NCI-H2107 treated with DMSO at 0.1 percent for 48 hours (cell line): ENCODE measurements around the gene MGLL.

Source experiments
- DNase-seq: peaks from one replicate; lab custom pipeline; 2025; ENCODE audit not compliant: unreplicated experiment; lab: John Stamatoyannopoulos, UW

The MGLL gene

GRCh38 chr3:127760361-127760760 is 62.0 kb downstream of the MGLL start:
- DNase-seq, result no peak

- no peak for DNase-seq
These were observed 62.5 kb downstream of the MGLL start for GRCh38 chr3:127759826-127760225.

- DNase-seq, result no peak
These were observed 64.3 kb downstream of the MGLL start for GRCh38 chr3:127758013-127758412.

GRCh38 chr3:127755305-127755681 is 67.0 kb downstream of the MGLL start:
- DNase-seq, result no peak

GRCh38 chr3:127754411-127755304 is 67.7 kb downstream of the MGLL start:
- DNase-seq, result no peak

GRCh38 chr3:127753898-127754410 is 68.4 kb downstream of the MGLL start:
- no peak for DNase-seq

GRCh38 chr3:127753338-127753737 is 69.0 kb downstream of the MGLL start:
- DNase-seq, result no peak

GRCh38 chr3:127751782-127752181 is 70.5 kb downstream of the MGLL start:
- DNase-seq, result no peak

GRCh38 chr3:127751163-127751621 is 71.1 kb downstream of the MGLL start:
- peak; percentile 84 for DNase-seq

- DNase-seq, result peak; percentile 97
These were observed 71.9 kb downstream of the MGLL start for GRCh38 chr3:127750226-127751031.

GRCh38 chr3:127749787-127750225 is 72.5 kb downstream of the MGLL start:
- peak; percentile 28 for DNase-seq

- no peak for DNase-seq
These were observed 73.0 kb downstream of the MGLL start for GRCh38 chr3:127749361-127749760.

GRCh38 chr3:127748754-127749327 is 73.5 kb downstream of the MGLL start:
- no peak for DNase-seq

- DNase-seq, result peak; percentile 90
These were observed 74.4 kb downstream of the MGLL start for GRCh38 chr3:127747751-127748521.

GRCh38 chr3:127747066-127747465 is 75.2 kb downstream of the MGLL start:
- DNase-seq, result no peak

- DNase-seq, result no peak
These were observed 75.8 kb downstream of the MGLL start for GRCh38 chr3:127746400-127747057.

GRCh38 chr3:127745656-127746399 is 76.5 kb downstream of the MGLL start:
- no peak for DNase-seq

GRCh38 chr3:127744875-127745274 is 77.4 kb downstream of the MGLL start:
- DNase-seq, result no peak

GRCh38 chr3:127744253-127744815 is 78.0 kb downstream of the MGLL start:
- no peak for DNase-seq
